ENCODE data around the gene TNNT1.

DNA sequence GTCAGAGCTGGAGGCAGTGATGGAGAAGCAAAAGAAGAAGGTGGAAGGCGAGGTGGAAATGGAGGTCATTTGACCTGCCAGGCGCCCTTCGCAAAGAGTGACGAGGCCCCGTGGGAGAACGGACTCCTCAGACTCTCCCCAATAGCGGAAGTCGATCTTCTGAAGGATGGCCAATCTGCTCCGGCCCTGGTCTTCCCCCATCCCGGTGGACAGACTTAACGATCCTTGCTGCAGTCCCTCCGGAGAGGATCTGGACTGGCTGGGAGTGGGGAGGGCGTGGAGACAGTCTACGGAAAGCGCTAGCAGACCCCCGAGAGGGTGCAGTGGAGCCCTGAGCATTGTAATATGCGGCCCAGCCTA, 61.5 kb downstream of the TNNT1 start:
- TF ChIP-seq CHD2 (IDR thresholded peaks at IDR 0.05; ENCODE audit: low read length, partially characterized antibody) (no peak), NFIC (IDR thresholded peaks at IDR 0.05; ENCODE audit: borderline replicate concordance) (no peak), EP300 (IDR thresholded peaks at IDR 0.05; ENCODE audit: borderline replicate concordance in 1 of 2, low read depth in 1 of 2, low read length in 1 of 2) (no peak), POLR2AphosphoS5 (IDR thresholded peaks at IDR 0.05; ENCODE audit: low read depth, low read length) (no peak), FOSL2 (IDR thresholded peaks at IDR 0.05; ENCODE audit: borderline replicate concordance, low read depth) (no peak), EZH2phosphoT487 (IDR thresholded peaks at IDR 0.05; ENCODE audit: borderline replicate concordance, low read depth) (no peak)
- TF ChIP-seq, protein P1, sequence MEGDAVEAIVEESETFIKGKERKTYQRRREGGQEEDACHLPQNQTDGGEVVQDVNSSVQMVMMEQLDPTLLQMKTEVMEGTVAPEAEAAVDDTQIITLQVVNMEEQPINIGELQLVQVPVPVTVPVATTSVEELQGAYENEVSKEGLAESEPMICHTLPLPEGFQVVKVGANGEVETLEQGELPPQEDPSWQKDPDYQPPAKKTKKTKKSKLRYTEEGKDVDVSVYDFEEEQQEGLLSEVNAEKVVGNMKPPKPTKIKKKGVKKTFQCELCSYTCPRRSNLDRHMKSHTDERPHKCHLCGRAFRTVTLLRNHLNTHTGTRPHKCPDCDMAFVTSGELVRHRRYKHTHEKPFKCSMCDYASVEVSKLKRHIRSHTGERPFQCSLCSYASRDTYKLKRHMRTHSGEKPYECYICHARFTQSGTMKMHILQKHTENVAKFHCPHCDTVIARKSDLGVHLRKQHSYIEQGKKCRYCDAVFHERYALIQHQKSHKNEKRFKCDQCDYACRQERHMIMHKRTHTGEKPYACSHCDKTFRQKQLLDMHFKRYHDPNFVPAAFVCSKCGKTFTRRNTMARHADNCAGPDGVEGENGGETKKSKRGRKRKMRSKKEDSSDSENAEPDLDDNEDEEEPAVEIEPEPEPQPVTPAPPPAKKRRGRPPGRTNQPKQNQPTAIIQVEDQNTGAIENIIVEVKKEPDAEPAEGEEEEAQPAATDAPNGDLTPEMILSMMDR (IDR thresholded peaks at IDR 0.05) = no peak
- TF ChIP-seq, protein P2, sequence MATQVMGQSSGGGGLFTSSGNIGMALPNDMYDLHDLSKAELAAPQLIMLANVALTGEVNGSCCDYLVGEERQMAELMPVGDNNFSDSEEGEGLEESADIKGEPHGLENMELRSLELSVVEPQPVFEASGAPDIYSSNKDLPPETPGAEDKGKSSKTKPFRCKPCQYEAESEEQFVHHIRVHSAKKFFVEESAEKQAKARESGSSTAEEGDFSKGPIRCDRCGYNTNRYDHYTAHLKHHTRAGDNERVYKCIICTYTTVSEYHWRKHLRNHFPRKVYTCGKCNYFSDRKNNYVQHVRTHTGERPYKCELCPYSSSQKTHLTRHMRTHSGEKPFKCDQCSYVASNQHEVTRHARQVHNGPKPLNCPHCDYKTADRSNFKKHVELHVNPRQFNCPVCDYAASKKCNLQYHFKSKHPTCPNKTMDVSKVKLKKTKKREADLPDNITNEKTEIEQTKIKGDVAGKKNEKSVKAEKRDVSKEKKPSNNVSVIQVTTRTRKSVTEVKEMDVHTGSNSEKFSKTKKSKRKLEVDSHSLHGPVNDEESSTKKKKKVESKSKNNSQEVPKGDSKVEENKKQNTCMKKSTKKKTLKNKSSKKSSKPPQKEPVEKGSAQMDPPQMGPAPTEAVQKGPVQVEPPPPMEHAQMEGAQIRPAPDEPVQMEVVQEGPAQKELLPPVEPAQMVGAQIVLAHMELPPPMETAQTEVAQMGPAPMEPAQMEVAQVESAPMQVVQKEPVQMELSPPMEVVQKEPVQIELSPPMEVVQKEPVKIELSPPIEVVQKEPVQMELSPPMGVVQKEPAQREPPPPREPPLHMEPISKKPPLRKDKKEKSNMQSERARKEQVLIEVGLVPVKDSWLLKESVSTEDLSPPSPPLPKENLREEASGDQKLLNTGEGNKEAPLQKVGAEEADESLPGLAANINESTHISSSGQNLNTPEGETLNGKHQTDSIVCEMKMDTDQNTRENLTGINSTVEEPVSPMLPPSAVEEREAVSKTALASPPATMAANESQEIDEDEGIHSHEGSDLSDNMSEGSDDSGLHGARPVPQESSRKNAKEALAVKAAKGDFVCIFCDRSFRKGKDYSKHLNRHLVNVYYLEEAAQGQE (IDR thresholded peaks at IDR 0.05; ENCODE audit: low read depth, low read length) = no peak
- TF ChIP-seq, protein P3, sequence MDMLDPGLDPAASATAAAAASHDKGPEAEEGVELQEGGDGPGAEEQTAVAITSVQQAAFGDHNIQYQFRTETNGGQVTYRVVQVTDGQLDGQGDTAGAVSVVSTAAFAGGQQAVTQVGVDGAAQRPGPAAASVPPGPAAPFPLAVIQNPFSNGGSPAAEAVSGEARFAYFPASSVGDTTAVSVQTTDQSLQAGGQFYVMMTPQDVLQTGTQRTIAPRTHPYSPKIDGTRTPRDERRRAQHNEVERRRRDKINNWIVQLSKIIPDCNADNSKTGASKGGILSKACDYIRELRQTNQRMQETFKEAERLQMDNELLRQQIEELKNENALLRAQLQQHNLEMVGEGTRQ (IDR thresholded peaks at IDR 0.05; ENCODE audit: borderline replicate concordance, low read depth, low read length) = no peak
